ENCODE results near the gene HOXA10. TPM values are rescaled to one million over a fixed set of nuclear protein-coding genes. Genes with fewer than 3 reads are reported as not detected.

Gene HOXA10
- total RNA-seq, 4 donors from 2014 or later, result 24.6 to 61.2 (median 40.0) TPM

DNA sequence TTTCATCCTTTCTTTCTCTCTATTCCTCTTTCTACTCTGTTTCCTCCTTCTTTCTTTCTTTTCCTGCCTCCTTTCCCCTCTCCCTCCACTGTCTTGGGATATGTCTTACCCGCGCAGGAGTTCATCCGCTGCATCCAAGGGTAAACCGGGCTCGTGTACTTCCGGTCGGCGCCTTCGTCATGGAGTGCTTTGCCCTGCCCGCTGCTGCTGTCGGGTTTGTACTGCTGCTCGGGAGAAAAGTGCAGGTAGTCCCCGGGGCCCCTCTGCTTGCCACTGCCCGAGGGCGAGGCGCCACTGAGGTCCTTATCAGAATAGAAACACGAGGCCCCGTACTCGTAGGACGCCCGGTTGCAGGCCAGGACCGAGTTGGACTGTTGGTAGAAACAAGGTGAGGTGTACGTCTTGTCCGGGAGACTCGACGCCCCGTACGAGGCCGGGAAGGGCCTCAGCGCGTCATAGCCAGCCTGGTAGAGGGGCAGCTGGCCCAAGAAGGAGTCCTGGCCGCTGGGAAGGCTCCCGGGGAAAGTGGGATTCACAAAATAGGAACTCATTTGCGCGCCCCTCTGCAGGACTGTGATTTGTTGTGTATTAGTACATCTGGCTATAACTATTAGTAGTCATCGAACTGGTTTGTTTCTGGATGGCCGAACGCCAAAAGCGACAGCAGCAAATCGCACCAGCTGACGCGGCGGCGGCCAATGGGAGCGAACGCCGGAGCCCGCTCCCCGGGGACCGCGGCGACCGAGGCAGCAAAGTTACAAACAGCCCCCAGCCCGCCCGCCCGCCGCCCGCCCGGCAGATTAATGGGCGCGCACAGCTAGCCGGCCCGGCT lies 26.7 kb downstream of the HOXA10 start, which contains the start of gene HOXA6:
TSS of gene HOXA6 (minus strand) at position 576 of the 832 bp plus-strand sequence. CDS start at position 551, 25 bp downstream.
- TF ChIP-seq, protein P1, sequence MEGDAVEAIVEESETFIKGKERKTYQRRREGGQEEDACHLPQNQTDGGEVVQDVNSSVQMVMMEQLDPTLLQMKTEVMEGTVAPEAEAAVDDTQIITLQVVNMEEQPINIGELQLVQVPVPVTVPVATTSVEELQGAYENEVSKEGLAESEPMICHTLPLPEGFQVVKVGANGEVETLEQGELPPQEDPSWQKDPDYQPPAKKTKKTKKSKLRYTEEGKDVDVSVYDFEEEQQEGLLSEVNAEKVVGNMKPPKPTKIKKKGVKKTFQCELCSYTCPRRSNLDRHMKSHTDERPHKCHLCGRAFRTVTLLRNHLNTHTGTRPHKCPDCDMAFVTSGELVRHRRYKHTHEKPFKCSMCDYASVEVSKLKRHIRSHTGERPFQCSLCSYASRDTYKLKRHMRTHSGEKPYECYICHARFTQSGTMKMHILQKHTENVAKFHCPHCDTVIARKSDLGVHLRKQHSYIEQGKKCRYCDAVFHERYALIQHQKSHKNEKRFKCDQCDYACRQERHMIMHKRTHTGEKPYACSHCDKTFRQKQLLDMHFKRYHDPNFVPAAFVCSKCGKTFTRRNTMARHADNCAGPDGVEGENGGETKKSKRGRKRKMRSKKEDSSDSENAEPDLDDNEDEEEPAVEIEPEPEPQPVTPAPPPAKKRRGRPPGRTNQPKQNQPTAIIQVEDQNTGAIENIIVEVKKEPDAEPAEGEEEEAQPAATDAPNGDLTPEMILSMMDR (IDR thresholded peaks at IDR 0.05 in 4 of 5, conservative IDR thresholded peaks at IDR 0.05 in 1 of 5), result no peak
- no peak for TF ChIP-seq POLR2A (IDR thresholded peaks at IDR 0.05)
- DNase-seq (peak in 1 of 2 donors; percentile 66), ATAC-seq (no peak)
- no peaks in the 10 kb centered on the region for H3K27me3 ChIP-seq
- H3K36me3 ChIP-seq, result peaks cover 0 to 20% of the 10 kb centered on the region in 2 donors
- intact Hi-C loops (cut with DNase I; ENCODE audit: low total_unique reads) (no loop called here), in situ Hi-C loops (cut with MboI; ENCODE audit: low sequenced_read_pairs in 4 of 4) (loop anchor here in 3 of 4 donors (5.0 to 10.0 kb wide), 3 partner anchors 290 to 783 kb away; no protein-coding TSS in a partner anchor)
- peak within 1 kb of the TSS; percentile 64 to 75 (median 70) for H3K4me3 ChIP-seq
- no peaks in the 10 kb centered on the region for H3K9me3 ChIP-seq
- H3K4me1 ChIP-seq, result peaks cover 43 to 52% of the 10 kb centered on the region in 2 donors
- H3K27ac ChIP-seq, result peak within 1 kb of the TSS; percentile 90 to 96 (median 94)

GRCh38 chr7:27146491-27147198 lies 27.5 kb downstream of the HOXA10 start:
- DNase-seq, result peak in 1 of 2 donors; percentile 64
- ATAC-seq, result no peak
- no peaks in the 10 kb centered on the region for H3K9me3 ChIP-seq
- H3K4me3 ChIP-seq, result peak overlapping the region in 2 of 4 donors; percentile 64 to 71
- intact Hi-C loops (cut with DNase I; ENCODE audit: low total_unique reads) (no loop called here), in situ Hi-C loops (cut with MboI; ENCODE audit: low sequenced_read_pairs in 4 of 4) (loop anchor here in 3 of 4 donors (5.0 to 10.0 kb wide), 3 partner anchors 289 to 782 kb away; no protein-coding TSS in a partner anchor)
- H3K27me3 ChIP-seq, result no peaks in the 10 kb centered on the region
- peaks cover 0 to 20% of the 10 kb centered on the region in 2 donors for H3K36me3 ChIP-seq
- peak overlapping the region; percentile 90 to 96 (median 94) for H3K27ac ChIP-seq
- TF ChIP-seq, protein P1 (IDR thresholded peaks at IDR 0.05 in 4 of 5, conservative IDR thresholded peaks at IDR 0.05 in 1 of 5), result no peak
- no peak for TF ChIP-seq POLR2A (IDR thresholded peaks at IDR 0.05)
- peaks cover 43 to 49% of the 10 kb centered on the region in 2 donors for H3K4me1 ChIP-seq

GRCh38 chr7:27145914-27146412 lies 28.2 kb downstream of the HOXA10 start:
- TF ChIP-seq, protein P1 (IDR thresholded peaks at IDR 0.05 in 4 of 5, conservative IDR thresholded peaks at IDR 0.05 in 1 of 5), result no peak
- TF ChIP-seq POLR2A (IDR thresholded peaks at IDR 0.05), result no peak
- H3K9me3 ChIP-seq, result no peaks in the 10 kb centered on the region
- H3K4me3 ChIP-seq, result no peak overlapping the region
- peaks cover 40 to 43% of the 10 kb centered on the region in 2 donors for H3K4me1 ChIP-seq
- peaks cover 0 to 20% of the 10 kb centered on the region in 2 donors for H3K36me3 ChIP-seq
- H3K27me3 ChIP-seq, result no peaks in the 10 kb centered on the region
- peak overlapping the region; percentile 90 to 96 (median 94) for H3K27ac ChIP-seq
- ATAC-seq, result no peak
- DNase-seq, result no peak
- in situ Hi-C loops (cut with MboI; ENCODE audit: low sequenced_read_pairs in 4 of 4) (loop anchor here in 3 of 4 donors (5.0 to 10.0 kb wide), 3 partner anchors 289 to 781 kb away; no protein-coding TSS in a partner anchor), intact Hi-C loops (cut with DNase I; ENCODE audit: low total_unique reads) (no loop called here)

DNA sequence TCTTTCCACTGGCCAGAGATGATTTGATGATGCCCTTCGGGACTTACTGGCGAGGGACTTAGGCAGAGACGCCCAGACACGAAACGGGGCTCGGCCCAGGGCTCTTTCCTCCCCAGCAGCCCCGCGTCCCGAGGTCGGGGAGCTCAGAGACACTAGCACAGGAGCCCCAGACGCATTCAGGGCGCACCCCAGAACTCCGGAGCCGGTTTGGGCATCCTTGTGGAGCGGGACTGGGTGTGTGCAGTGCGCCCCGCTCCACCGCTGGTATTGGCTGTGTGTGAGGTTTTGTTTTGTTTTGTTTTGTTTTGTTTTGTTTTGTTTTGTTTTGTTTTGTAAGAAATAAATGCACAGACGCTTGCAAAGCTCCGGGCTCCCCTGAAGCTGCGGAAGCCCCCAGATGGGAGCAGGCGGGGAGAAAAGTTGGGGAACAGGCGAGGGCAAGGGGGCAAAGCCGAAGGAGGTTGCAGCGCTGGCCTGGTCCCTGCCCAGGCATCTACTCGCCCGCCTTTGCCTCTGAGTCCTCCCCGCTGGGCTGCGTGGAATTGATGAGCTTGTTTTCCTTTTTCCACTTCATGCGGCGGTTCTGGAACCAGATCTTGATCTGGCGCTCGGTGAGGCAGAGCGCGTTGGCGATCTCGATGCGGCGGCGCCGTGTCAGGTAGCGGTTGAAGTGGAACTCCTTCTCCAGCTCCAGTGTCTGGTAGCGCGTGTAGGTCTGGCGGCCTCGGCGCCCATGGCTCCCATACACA lies 28.8 kb downstream of the HOXA10 start:
- no peaks in the 10 kb centered on the region for H3K9me3 ChIP-seq
- ATAC-seq (no peak), DNase-seq (no peak)
- no peaks in the 10 kb centered on the region for H3K27me3 ChIP-seq
- H3K4me3 ChIP-seq, result no peak overlapping the region
- peaks cover 39 to 40% of the 10 kb centered on the region in 2 donors for H3K4me1 ChIP-seq
- H3K27ac ChIP-seq, result peak overlapping the region in 2 of 4 donors; percentile 92 to 94
- peaks cover 0 to 20% of the 10 kb centered on the region in 2 donors for H3K36me3 ChIP-seq
- no peak for TF ChIP-seq POLR2A (IDR thresholded peaks at IDR 0.05)
- TF ChIP-seq, protein P1 (IDR thresholded peaks at IDR 0.05 in 4 of 5, conservative IDR thresholded peaks at IDR 0.05 in 1 of 5), result no peak
- intact Hi-C loops (cut with DNase I; ENCODE audit: low total_unique reads) (no loop called here), in situ Hi-C loops (cut with MboI; ENCODE audit: low sequenced_read_pairs in 4 of 4) (loop anchor here in 3 of 4 donors (5.0 to 10.0 kb wide), 3 partner anchors 288 to 781 kb away; no protein-coding TSS in a partner anchor)
